PC-3 (cell line): Measurements from ENCODE around the gene PCBP3. TPM values are rescaled to one million over a fixed set of nuclear protein-coding genes. Genes with fewer than 3 reads are reported as not detected.
"Not testable (repeated sequence)": the region's sequence is repeated elsewhere in the genome, so short reads cannot be mapped to it uniquely, and the experiment has no call there.

Experiments
- ATAC-seq: fragments of 200-7000 bp; cut with Tn5 transposase; 2 replicates; pipeline ENCODE4 v1.9.1; 2020; ENCODE audit warnings: mild to moderate bottlenecking, moderate library complexity
- BruUV-seq: library from RNA; stranded (reverse); fragments of 400-500 nt; replicated peaks from 2 replicates; lab custom pipeline; 2021; lab: Mats Ljungman, UMichigan
- CTCF ChIA-PET: fragments of 300-600 bp; sonication (Branson Sonifier 250); formaldehyde crosslinking; loops from one replicate; lab custom pipeline; 2022; ENCODE audit warnings: antibody characterized with exemption; lab: Charles Lee
- POLR2A ChIA-PET: fragments of 300-600 bp; sonication (Branson Sonifier 250); formaldehyde crosslinking; loops from one replicate; lab custom pipeline; 2022; ENCODE audit warnings: antibody characterized with exemption; ENCODE audit not compliant: unreplicated experiment; lab: Charles Lee
- DNase-seq: peaks from one replicate; pipeline ENCODE4 v3.0.0-alpha.2; 2015
- H2AFZ ChIP-seq: fragments of 300-600 bp; sonication (generic); 2 replicates; pipeline ENCODE4 v1.6.0; 2016; ENCODE audit warnings: antibody characterized with exemption, low read length
- H3F3A ChIP-seq: fragments of 300-600 bp; sonication (generic); one replicate; pipeline ENCODE4 v1.6.0; 2017; ENCODE audit warnings: antibody characterized with exemption, low read length, control low read depth, mild to moderate bottlenecking; ENCODE audit not compliant: unreplicated experiment
- H3K27ac ChIP-seq: fragments of 300-600 bp; sonication (generic); 2 replicates; pipeline ENCODE4 v1.5.1; 2016; ENCODE audit warnings: mild to moderate bottlenecking, low read length
- H3K27me3 ChIP-seq: fragments of 300-600 bp; sonication (generic); 2 replicates; pipeline ENCODE4 v1.6.1; 2016; ENCODE audit warnings: low read length, mixed read lengths
- H3K36me3 ChIP-seq: fragments of 300-600 bp; sonication (generic); 2 replicates; pipeline ENCODE4 v1.6.1; 2016; ENCODE audit warnings: low read depth, mixed run types, low read length, mixed read lengths
- H3K4me1 ChIP-seq: fragments of 300-600 bp; sonication (generic); 2 replicates; pipeline ENCODE4 v1.5.1; 2016; ENCODE audit warnings: low read length; ENCODE audit not compliant: insufficient read depth
- H3K4me2 ChIP-seq: fragments of 300-600 bp; sonication (generic); 2 replicates; pipeline ENCODE4 v1.6.0; 2016; ENCODE audit warnings: low read length
- H3K4me3 ChIP-seq: fragments of 300-600 bp; sonication (generic); 2 replicates; pipeline ENCODE4 v1.5.1; 2016; ENCODE audit warnings: mild to moderate bottlenecking, low read length, mixed read lengths
- H3K79me2 ChIP-seq: fragments of 300-600 bp; sonication (generic); 2 replicates; pipeline ENCODE4 v1.6.1; 2017; ENCODE audit warnings: low read length, mixed read lengths
- H3K9ac ChIP-seq: fragments of 300-600 bp; sonication (generic); 2 replicates; pipeline ENCODE4 v1.6.0; 2016; ENCODE audit warnings: mild to moderate bottlenecking, low read length
- H3K9me2 ChIP-seq: fragments of 300-600 bp; sonication (generic); replicated peaks from 2 replicates; pipeline ENCODE4 v1.6.1; 2016; ENCODE audit warnings: mixed run types, low read length, mixed read lengths
- H3K9me3 ChIP-seq: fragments of 300-600 bp; sonication (generic); 2 replicates; pipeline ENCODE4 v1.6.1; 2016; ENCODE audit warnings: low read length, mixed read lengths
- H4K20me1 ChIP-seq: fragments of 300-600 bp; sonication (generic); 2 replicates; pipeline ENCODE4 v1.6.1; 2016; ENCODE audit warnings: low read length, mixed read lengths
- EZH2 ChIP-seq: fragments of 300-600 bp; sonication (generic); IDR thresholded peaks from one replicate; pipeline ENCODE4 v1.6.1; 2017; ENCODE audit warnings: antibody characterized with exemption, mild to moderate bottlenecking, low read length; ENCODE audit not compliant: unreplicated experiment
- EZH2phosphoT487 ChIP-seq: fragments of 300-600 bp; sonication (generic); IDR thresholded peaks from 2 replicates; pipeline ENCODE4 v1.6.1; 2018; ENCODE audit warnings: mild to moderate bottlenecking, antibody characterized with exemption, low read length, borderline replicate concordance
- intact Hi-C: fragments of 100-400 bp; cut with micrococcal nuclease; formaldehyde crosslinking; loops from 2 replicates; pipeline ENCODE4 v1.9.0; 2023
- total RNA-seq: library from RNA; depleted of rRNA; stranded (reverse); fragments of >200 nt; gene quantifications from 2 replicates; pipeline ENCODE4 v1.2.3, GENCODE V29; 2014
- TF ChIP-seq, protein P1 (sequence below): fragments of 300-600 bp; sonication (generic); conservative IDR thresholded peaks from 2 replicates; pipeline ENCODE4 v1.5.1; 2017; ENCODE audit warnings: antibody characterized with exemption, low read depth, mild to moderate bottlenecking, low read length

Gene PCBP3
- total RNA-seq, 1 experiment from 2014 or later = 2.4 TPM

DNA sequence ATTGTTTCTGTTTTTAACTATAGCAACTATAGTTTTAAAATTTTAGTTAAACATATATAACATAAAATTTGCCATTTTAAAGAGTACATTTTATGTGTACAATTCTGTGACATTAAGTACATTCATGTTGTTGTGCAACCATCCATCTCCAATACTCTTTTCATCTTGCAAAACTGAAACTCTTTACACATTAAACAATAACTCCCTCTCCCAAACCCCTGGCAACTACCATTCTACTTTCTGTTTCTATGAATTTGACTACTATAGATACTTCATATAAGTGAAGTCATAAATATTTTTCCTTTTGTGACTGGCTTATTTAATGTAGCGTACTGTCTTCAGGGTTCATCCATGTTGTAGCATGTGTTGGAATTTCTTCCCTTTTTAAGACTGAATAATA, 25.9 kb downstream of the PCBP3 start:
- DNase-seq (no peak), ATAC-seq (no peak)
- Histone ChIP-seq H3K4me1 (no peaks in the 10 kb centered on the region), H3K9me2 (no peaks in the 10 kb centered on the region), H3K4me3 (no peak overlapping the region), H3K9me3 (0 out of 2 replicates have a peak, but pooled peaks cover 10% of the 10 kb centered on the region), H3K27me3 (no peaks in the 10 kb centered on the region), H4K20me1 (no peaks in the 10 kb centered on the region), H3K79me2 (no peaks in the 10 kb centered on the region), H3K36me3 (no peaks in the 10 kb centered on the region; the same call in 1 of the 2 replicates), H3K4me2 (no peak overlapping the region), H3K27ac (no peak overlapping the region), H2AFZ (no peak overlapping the region), H3K9ac (no peak overlapping the region), H3F3A (no peaks in the 10 kb centered on the region)
- ChIA-PET CTCF (no interaction called here), POLR2A (no interaction called here)
- intact Hi-C loops = no loop called here
- no TSS peak for BruUV-seq
- TF ChIP-seq EZH2 (no peak), EZH2phosphoT487 (no peak)
- TF ChIP-seq, protein P1, sequence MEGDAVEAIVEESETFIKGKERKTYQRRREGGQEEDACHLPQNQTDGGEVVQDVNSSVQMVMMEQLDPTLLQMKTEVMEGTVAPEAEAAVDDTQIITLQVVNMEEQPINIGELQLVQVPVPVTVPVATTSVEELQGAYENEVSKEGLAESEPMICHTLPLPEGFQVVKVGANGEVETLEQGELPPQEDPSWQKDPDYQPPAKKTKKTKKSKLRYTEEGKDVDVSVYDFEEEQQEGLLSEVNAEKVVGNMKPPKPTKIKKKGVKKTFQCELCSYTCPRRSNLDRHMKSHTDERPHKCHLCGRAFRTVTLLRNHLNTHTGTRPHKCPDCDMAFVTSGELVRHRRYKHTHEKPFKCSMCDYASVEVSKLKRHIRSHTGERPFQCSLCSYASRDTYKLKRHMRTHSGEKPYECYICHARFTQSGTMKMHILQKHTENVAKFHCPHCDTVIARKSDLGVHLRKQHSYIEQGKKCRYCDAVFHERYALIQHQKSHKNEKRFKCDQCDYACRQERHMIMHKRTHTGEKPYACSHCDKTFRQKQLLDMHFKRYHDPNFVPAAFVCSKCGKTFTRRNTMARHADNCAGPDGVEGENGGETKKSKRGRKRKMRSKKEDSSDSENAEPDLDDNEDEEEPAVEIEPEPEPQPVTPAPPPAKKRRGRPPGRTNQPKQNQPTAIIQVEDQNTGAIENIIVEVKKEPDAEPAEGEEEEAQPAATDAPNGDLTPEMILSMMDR = no peak

DNA sequence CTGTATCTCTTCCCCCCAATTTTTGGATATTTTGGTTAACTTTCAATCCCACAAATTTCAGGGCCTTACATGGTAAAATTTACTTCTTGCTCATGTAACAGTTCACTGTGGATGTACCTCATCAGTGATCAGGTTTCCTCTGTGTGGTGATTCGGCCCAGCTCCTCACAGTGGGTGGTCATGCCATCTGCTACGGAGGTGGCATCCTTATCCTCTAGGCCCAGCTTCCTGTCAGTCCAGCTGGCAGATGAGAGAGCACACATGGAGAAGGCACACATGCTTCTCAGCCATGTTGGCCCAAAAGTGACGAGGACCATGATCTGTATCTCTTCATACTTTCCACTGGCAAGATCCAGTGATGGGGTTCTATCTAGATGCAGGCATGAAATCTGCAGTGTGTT, 27.2 kb downstream of the PCBP3 start:
- Histone ChIP-seq H3K4me2 (no peak overlapping the region), H3F3A (no peaks in the 10 kb centered on the region), H3K79me2 (no peaks in the 10 kb centered on the region), H4K20me1 (no peaks in the 10 kb centered on the region), H3K4me3 (no peak overlapping the region), H3K27ac (no peak overlapping the region), H2AFZ (no peak overlapping the region), H3K36me3 (no peaks in the 10 kb centered on the region; the same call in 1 of the 2 replicates), H3K9me2 (no peaks in the 10 kb centered on the region), H3K9ac (no peak overlapping the region), H3K4me1 (no peaks in the 10 kb centered on the region), H3K9me3 (0 out of 2 replicates have a peak, but pooled peaks cover 7% of the 10 kb centered on the region), H3K27me3 (no peaks in the 10 kb centered on the region)
- no peak for ATAC-seq
- ChIA-PET CTCF (no interaction called here), POLR2A (no interaction called here)
- no peak for DNase-seq
- intact Hi-C loops = no loop called here
- TF ChIP-seq, protein P1 = no peak
- TF ChIP-seq EZH2 (no peak), EZH2phosphoT487 (no peak)
- no TSS peak for BruUV-seq

DNA sequence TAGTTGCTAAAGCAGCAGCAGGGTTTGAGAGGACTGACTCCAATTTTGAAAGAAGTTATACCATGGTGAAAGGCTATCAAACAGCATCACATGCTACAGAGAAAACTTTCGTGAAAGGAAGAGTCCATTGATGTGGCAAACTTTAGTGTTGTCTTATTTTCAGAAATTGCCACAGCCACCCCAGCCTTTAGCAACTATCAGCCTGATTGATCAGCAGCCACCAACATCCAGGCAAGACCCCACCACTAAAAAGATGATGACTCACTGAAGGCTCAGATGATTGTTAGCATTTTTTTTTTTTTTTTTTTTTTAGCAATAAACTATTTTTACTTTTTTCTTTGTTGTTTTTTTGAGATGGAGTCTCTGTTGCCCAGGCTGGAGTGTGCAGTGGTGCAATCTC, 35.3 kb downstream of the PCBP3 start:
- DNase-seq, H3K9me2 ChIP-seq, H3K4me3 ChIP-seq, H3K4me1 ChIP-seq, H3F3A ChIP-seq, H3K36me3 ChIP-seq, H3K9ac ChIP-seq, H3K79me2 ChIP-seq, H2AFZ ChIP-seq, BruUV-seq, H3K4me2 ChIP-seq, CTCF ChIA-PET, H3K27ac ChIP-seq, H3K9me3 ChIP-seq, intact Hi-C loops, H4K20me1 ChIP-seq, H3K27me3 ChIP-seq, ATAC-seq: not testable (repeated sequence)
- POLR2A ChIA-PET = interaction anchor here (0.6 kb wide), 1 partner anchor 14 kb away, joined by 4 read pairs; no protein-coding TSS in a partner anchor
